Activated CD4-positive, CD25-positive, alpha-beta regulatory T cell treated with anti-CD3 and anti-CD28 coated beads, Interleukin-2, amount 50 U/mL, for 72 hours (primary cell): ENCODE measurements around the gene WDR47.
A peak's percentile ranks its signal among the peaks of the same experiment; 100 is the strongest.
"Not testable (repeated sequence)": the region's sequence is repeated elsewhere in the genome, so short reads cannot be mapped to it uniquely, and the experiment has no call there.

ENCODE experiments used
- DNase-seq: peaks from one replicate; pipeline ENCODE4 v3.0.0; 2021

The WDR47 gene

DNA sequence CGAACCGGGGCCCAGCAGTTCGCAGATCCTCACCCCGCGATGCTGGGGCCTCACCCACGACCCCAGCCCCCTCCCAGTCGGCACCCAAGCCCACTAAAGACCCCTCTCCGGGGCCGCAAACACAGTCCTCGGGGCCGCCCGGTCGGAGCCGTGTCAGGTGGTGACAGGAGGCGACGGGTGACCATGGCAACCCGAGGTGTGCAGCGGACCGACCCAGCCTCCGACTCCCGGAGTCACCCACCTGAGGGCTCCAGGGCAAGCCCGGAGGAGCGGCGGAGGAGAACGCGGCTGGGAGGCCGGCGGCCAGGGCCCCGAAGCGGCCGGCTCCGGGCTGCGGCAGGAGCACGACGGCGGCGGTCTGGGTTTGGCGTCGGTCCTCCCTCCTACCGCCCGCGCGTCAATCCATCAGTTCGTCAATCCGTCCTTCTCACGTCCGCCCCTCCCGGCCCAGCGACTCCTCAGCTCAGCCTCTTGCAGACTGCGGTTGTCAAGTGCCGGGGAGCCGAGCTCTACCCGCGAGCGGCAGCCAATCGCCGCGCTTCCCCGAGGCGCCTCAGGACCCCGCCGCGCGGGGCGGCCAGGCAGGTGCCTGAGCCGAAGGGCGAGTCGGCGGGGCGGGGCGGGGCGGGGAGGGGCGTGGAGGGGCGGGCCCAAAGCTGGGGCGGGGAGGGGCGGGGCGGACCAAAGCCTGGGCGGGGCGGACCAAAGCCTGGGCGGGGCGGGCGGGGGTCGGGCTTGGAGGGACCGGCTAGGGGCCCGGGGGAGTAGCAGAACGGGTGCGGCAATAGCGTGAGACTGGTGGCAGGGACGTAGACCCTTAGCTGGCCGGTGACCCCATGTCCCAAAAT lies at the start of gene WDR47:
TSS of gene WDR47 (minus strand) at position 482 of the 848 bp plus-strand sequence. CDS start 18,590 bp downstream, outside the sequence.
- DNase-seq = peak; percentile 94

DNA sequence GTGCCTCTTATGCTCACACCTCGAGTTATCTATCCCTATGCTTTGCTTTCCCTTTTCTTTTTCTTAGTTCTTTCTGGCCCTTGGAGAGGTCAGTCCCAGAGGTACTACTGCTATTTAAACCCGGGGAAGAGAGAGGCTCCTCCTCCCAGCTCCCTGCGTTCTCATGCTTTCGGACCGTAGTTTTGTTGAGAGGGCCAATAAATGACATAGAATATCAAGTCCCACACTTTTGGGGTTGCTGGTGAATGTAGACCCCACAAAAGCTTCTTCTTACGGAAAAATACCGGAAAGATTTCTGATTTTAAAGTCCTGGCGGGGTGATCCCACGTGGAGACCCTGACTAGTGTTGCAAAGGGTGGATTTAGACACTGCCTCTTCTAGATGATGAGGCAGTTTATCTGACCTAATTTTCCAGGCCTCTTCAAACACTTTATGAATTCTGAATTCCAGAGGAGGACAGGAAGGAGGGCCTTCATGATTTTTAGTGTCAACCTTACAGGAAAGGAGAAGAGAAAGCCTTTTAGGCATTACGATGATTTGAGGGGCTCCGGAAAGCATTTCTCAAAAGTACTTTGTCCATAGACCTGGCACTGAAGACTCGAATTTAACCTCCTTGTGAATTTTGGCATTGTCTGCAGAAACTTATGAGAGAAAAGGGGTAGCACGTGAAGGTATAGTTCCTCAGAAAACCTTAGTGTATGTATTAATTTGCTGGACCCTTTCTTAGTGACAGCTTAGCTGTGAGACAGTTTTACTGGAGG lies 49.4 kb upstream of the WDR47 start:
- DNase-seq = no peak

DNA sequence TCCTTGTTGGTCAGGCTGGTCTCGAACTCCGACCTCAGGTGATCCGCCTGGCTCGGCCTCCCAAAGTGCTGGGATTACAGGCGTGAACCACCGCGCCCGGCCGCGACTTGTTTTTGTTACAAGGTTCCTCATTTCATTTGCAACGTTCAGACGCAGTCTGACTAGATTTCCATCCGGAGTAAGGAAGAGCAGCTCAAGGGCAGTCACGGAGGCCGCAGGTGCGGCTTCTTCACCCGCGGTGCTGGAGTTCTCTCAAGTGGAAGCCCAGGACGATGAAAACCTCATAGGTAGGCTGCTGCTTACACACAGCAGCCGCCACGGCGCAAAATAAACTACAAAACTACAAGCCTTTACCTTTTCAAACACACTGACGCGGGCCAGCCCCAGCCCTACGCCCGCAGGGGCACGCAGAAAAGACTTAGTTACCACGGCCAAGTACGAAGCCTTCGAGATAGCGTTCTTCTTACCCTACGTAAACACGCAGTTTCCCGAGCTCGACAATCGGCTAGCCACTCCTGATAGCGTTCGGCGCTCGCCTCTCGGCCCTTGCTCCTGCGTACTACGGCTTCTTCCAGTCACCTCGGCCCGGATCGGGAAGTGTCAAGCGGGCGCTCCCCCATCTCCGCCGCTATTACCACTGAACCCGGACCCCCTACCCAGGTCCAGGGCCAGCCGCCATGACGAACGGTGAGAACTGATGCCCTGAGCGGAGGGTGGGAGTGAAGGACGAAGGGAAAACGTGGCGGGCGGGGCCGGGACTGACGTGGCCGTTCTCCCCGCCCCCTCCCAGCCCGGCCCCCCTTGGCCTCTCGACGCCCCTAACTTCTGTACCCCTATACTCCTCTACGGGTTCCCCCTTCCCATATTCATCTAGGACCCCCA lies 48.5 kb upstream of the WDR47 start, which contains the start of gene TMEM167B:
TSS of gene TMEM167B (plus strand) at position 569 of the 882 bp plus-strand sequence. CDS start at position 678, 109 bp downstream.
- DNase-seq = peak; percentile 85

DNA sequence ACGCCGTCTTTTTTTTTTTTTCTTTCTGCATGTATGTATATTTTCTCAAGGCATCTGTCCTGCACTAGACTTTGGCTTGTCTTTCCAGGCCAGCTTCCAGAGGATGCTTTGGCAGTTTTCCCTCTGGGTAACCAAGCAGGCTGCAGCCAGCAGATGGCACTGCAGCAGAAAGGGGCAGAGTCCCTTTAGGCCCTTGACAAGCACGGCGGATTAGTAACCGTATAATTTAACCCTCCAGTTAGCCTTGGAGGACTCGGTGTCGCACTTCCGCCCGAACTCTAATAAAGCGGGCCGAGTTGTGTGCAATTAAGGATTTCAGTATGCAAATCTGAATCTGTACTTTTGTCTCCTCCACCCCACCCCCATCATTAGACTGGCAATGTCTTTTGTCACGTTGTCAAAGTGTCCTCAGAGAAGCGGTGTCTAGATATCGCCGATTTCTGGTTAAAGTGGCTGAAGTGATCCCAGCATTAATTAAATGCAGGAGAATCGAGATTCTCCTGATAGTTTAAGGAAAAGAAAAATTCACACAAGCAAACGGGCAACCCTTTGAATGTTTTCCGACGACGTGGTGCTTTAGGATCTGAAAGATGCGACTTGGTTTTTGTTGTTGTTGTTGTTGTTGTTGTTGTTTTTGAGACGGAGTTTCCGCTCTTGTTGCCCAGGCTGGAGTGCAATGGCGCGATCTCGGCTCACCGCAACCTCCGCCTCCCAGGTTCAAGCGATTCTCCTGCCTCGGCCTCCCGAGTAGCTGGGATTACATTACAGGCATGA lies 47.5 kb upstream of the WDR47 start:
- peak; percentile 33 for DNase-seq

GRCh38 chr1:109084563-109085517 lies 42.9 kb upstream of the WDR47 start:
- DNase-seq = no peak

DNA sequence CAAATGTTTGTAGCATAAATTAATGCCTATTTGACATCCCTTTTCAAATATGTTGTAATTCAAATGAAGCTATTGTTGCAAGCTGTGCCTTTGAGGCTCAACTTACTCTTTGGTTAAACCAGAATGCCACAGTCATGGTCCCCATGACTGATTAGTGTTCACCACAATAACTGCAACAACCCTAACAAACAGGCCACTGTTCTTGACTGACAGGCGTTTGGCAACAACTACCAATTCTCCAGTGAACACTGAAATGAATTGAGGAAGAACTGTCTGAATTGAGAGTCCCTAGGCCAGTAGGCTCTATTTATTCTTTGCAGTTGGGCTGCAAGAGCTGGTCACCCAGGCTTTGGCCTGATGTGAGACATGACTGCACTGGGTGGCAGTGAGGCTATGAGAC lies 42.0 kb upstream of the WDR47 start:
- no peak for DNase-seq

DNA sequence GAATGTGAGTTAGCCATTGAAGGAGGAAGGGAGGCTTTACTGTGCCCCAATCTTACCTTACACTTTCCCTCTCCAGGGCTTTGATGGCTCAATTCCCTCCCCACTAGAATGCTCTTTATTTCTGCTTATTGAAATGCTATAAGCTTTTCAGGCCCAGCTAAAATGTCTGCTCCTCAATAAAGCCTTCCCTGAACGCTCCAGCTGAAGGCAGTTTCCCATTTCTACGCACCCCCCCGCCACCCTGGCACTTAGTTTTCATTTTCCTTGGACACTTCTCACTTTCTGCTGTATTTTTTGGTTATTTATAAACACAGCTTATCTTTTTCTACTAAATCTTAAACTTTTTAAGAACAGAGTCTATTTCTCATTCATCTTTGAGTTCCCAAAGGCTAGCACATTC lies 41.6 kb upstream of the WDR47 start:
- no peak for DNase-seq

GRCh38 chr1:109080441-109081082 lies 38.7 kb upstream of the WDR47 start:
- no peak for DNase-seq

- no peak for DNase-seq
Observed at GRCh38 chr1:109079240-109079622, 37.3 kb upstream of the WDR47 start.

GRCh38 chr1:109078317-109078716 lies 36.4 kb upstream of the WDR47 start:
- no peak for DNase-seq

GRCh38 chr1:109075531-109076490 lies 33.9 kb upstream of the WDR47 start, which contains the start of gene TAF13:
Gene TAF13, minus strand, starts transcription at chr1:109076003. Its CDS starts 56 bp downstream, at chr1:109075947.
- peak; percentile 89 for DNase-seq

- DNase-seq = no peak
Observed at GRCh38 chr1:109069294-109069693, 27.4 kb upstream of the WDR47 start.

DNA sequence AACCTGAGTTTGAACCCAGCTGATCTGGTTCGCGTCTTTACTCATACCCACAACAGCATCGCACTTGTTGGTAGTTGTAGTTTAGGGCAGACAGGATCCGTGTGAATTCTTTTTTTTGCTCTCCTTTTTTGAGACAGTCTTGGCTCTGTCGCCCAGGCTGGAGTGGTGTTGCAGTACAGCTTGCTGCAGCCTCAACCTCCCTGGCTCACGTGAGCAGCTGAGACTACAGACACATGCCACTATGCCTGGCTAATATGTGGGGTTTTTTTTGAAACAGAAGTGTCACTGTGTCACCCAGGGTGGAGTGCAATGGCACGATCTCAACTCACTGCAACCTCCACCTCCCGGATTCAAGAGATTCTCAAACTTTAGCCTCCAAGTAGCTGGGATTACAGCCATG lies 26.0 kb upstream of the WDR47 start:
- DNase-seq = no peak

DNA sequence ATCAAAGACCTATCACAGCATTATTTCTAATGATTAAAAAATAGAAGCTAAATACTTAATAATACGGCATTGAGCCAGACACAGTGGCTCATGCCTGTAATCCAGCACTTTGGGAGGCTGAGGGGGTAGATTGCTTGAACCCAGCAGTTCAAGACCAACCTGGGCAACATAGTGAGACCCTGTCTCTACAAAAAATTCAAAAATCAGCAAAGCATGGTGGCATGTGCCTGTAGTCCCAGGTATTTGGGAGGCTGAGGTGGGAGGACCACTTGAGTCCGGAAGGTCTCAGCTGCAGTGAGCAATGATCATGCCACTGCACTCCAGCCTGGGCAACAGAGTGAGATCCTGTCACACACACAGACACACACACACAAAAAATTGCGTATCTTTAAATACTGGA lies 23.2 kb upstream of the WDR47 start:
- DNase-seq = no peak

- no peak for DNase-seq
Observed at GRCh38 chr1:109061183-109061582, 19.3 kb upstream of the WDR47 start.

GRCh38 chr1:109060707-109061106 lies 18.8 kb upstream of the WDR47 start:
- DNase-seq = no peak

- no peak for DNase-seq
Observed at GRCh38 chr1:109059026-109059425, 17.1 kb upstream of the WDR47 start.

DNA sequence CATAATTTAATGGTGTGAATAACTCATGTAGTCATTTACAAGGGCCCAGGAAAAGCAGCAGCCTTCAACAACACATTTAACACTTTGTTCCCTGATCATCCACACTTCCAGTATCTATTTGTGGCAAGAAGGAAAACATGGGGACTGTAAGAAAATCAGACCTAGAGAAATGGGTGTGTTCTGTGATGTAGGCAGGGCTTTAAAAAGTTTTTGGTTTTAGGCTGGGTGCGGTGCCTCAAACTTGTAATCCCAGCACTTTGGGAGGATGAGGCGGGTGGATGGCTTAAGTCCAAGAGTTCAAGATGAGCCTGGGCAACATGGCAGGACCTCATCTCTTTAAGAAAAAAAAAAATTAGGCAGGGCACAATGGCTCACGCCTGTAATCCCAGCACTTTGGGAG lies 14.2 kb upstream of the WDR47 start:
- no peak for DNase-seq

DNA sequence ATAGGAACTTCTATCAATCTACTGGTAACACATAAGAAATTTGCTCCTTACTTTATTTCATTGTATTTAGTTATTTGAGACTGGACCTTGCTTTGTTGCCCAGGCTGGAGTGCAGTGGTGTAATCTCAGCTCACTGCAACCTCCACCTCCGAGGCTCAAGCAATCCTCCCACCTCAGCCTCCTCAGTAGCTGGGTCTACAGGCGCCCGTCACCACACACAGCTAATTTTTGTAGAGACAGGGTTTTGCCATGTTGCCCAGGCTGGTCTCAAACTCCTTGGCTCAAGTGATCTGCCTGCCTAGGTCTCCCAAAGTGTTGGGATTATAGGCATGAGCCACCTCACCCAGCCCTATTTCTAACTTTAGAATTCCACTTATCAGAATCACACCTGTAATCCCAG lies 10.2 kb upstream of the WDR47 start:
- DNase-seq = not testable (repeated sequence)
